Transverse colon (tissue), 4 donors: ENCODE data around the gene SETD5.

Source experiments
- CTCF ChIP-seq, 5 experiments: fragments of 200-600 bp in 3 of 5; fragments of 450-650 bp in 2 of 5; sonication (generic) in 3 of 5; IDR thresholded peaks; 1 replicate in 2 of 5; 2 replicates in 3 of 5; pipeline ENCODE4 v1.5.1; 2016 to 2017; ENCODE audit warnings: antibody characterized with exemption in 5 of 5, inconsistent platforms in 3 of 5, mild to moderate bottlenecking in 2 of 5, moderate library complexity in 1 of 5
- POLR2AphosphoS5 ChIP-seq, 3 donors: sonication (generic); formaldehyde crosslinking; IDR thresholded peaks; one replicate each; pipeline ENCODE4 v1.6.1; 2016; ENCODE audit warnings: antibody characterized with exemption in 3 of 3

DNA sequence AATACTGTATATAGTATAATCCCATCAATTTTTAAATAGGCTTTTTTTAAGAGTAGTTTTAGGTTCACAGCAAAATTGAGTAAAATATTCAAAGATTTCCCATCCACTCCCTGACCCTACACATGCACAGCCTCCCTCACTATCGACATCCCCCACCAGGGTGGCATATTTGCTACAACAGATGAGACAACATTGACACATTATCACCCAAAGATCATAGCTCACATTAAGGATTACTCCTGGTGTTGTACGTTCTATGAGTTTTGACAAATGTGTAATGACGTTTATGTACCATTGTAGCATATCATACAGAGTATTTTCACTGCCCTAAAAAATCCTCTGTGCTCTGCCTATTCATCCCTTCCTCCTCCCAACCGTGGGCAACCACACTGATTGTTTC is 116.9 kb downstream of the SETD5 start:
- TF ChIP-seq CTCF (IDR thresholded peaks at IDR 0.05), result no peak
- no peak for TF ChIP-seq POLR2AphosphoS5 (IDR thresholded peaks at IDR 0.05)
